Sigmoid colon (tissue), 4 donors: ENCODE results near the gene MACROD2.

Experiments
- CTCF ChIP-seq, 4 experiments: fragments of 450-650 bp in 3 of 4; fragments of 200-600 bp in 1 of 4; IDR thresholded peaks; one replicate each; pipeline ENCODE4 v1.5.1; 2016 to 2019; ENCODE audit warnings: antibody characterized with exemption in 4 of 4, mild to moderate bottlenecking in 3 of 4, moderate library complexity in 2 of 4
- EP300 ChIP-seq, 4 donors: sonication (generic); formaldehyde crosslinking; IDR thresholded peaks; one replicate each; pipeline ENCODE4 v1.6.1; 2017; ENCODE audit warnings: antibody characterized with exemption in 4 of 4
- POLR2A ChIP-seq, 2 donors: fragments of 450-650 bp; IDR thresholded peaks; one replicate each; pipeline ENCODE4 v1.6.1; 2016; ENCODE audit warnings: antibody characterized with exemption in 2 of 2, mild to moderate bottlenecking in 2 of 2, moderate library complexity in 2 of 2

- TF ChIP-seq CTCF (IDR thresholded peaks at IDR 0.05) = no peak
- TF ChIP-seq POLR2A (IDR thresholded peaks at IDR 0.05) = no peak
- no peak for TF ChIP-seq EP300 (IDR thresholded peaks at IDR 0.05)
These were observed 940.0 kb downstream of the MACROD2 start for GRCh38 chr20:14935285-14935684.
